K562 (cell line): ENCODE data around the gene PPP1R13L. TPM values are rescaled to one million over a fixed set of nuclear protein-coding genes. Genes with fewer than 3 reads are reported as not detected.

Source experiments
- AFF4 ChIP-seq: sonication (generic); formaldehyde crosslinking; IDR thresholded peaks from 2 replicates; pipeline ENCODE4 v1.8.0; 2023; ENCODE audit warnings: mild to moderate bottlenecking, missing genetic modification reagents
- DMBX1 ChIP-seq: fragments of 250-450 bp; sonication (Bioruptor Pico); IDR thresholded peaks from 2 replicates; pipeline ENCODE4 v1.8.0; 2022; ENCODE audit warnings: inconsistent platforms, mild to moderate bottlenecking, moderate library complexity, borderline replicate concordance
- HMBOX1 ChIP-seq: sonication (generic); IDR thresholded peaks from 2 replicates; pipeline ENCODE4 v1.6.1; 2016
- ILF3 ChIP-seq: fragments of 450-650 bp; IDR thresholded peaks from 2 replicates; pipeline ENCODE4 v1.6.1; 2018; ENCODE audit warnings: antibody characterized with exemption, mild to moderate bottlenecking, moderate library complexity, borderline replicate concordance
- MAFG ChIP-seq: fragments of 450-650 bp; conservative IDR thresholded peaks from 2 replicates; pipeline ENCODE4 v1.6.1; 2016; ENCODE audit warnings: missing genetic modification characterization, missing compliant biosample characterization
- NBN ChIP-seq: fragments of 450-650 bp; IDR thresholded peaks from 2 replicates; pipeline ENCODE4 v1.6.1; 2016; ENCODE audit warnings: low read depth, mild to moderate bottlenecking
- POLR2H ChIP-seq: IDR thresholded peaks from 2 replicates; pipeline ENCODE4 v1.6.1; 2016; ENCODE audit warnings: missing genetic modification characterization, low read depth, mild to moderate bottlenecking, control low read depth, missing compliant biosample characterization, moderate library complexity
- RBFOX2 ChIP-seq: fragments of 200-400 bp; formaldehyde crosslinking; IDR thresholded peaks from 2 replicates; pipeline ENCODE4 v1.6.1; 2017; ENCODE audit warnings: low read depth, mild to moderate bottlenecking, low read length, moderate library complexity
- SMARCA4 ChIP-seq: fragments of 450-650 bp; IDR thresholded peaks from 2 replicates; pipeline ENCODE4 v1.6.1; 2016
- STAG1 ChIP-seq: sonication (generic); formaldehyde crosslinking; IDR thresholded peaks from 2 replicates; pipeline ENCODE4 v1.5.0; 2020; ENCODE audit warnings: missing genetic modification reagents, borderline replicate concordance
- TFE3 ChIP-seq: fragments of 450-650 bp; formaldehyde crosslinking; IDR thresholded peaks from 2 replicates; pipeline ENCODE4 v1.4.0; 2020; ENCODE audit warnings: mild to moderate bottlenecking, mixed read lengths
- TRIM28 ChIP-seq: fragments of 450-650 bp; IDR thresholded peaks from 2 replicates; pipeline ENCODE4 v1.6.1; 2017
- USF1 ChIP-seq: sonication (generic); formaldehyde crosslinking; IDR thresholded peaks from 2 replicates; pipeline ENCODE4 v1.9.0; 2022; ENCODE audit warnings: mild to moderate bottlenecking, missing genetic modification reagents
- ZBTB12 ChIP-seq: fragments of 250-450 bp; sonication (Bioruptor Pico); IDR thresholded peaks from 2 replicates; pipeline ENCODE4 v1.4.0; 2020
- ZKSCAN1 ChIP-seq: fragments of 150-350 bp; IDR thresholded peaks from 2 replicates; pipeline ENCODE4 v1.6.1; 2016; ENCODE audit warnings: low read depth, low read length
- ZNF124 ChIP-seq: sonication (generic); formaldehyde crosslinking; IDR thresholded peaks from 2 replicates; pipeline ENCODE4 v1.8.1; 2022; ENCODE audit warnings: missing genetic modification reagents
- ZNF263 ChIP-seq: sonication (generic); formaldehyde crosslinking; IDR thresholded peaks from 2 replicates; pipeline ENCODE4 v1.8.0; 2022; ENCODE audit warnings: mild to moderate bottlenecking, missing genetic modification reagents, borderline replicate concordance
- ZNF311 ChIP-seq: fragments of 250-450 bp; sonication (Bioruptor Pico); IDR thresholded peaks from 2 replicates; pipeline ENCODE4 v1.4.0; 2020; ENCODE audit warnings: mild to moderate bottlenecking, moderate library complexity
- ZNF764 ChIP-seq: fragments of 250-450 bp; sonication (Bioruptor Pico); IDR thresholded peaks from 2 replicates; pipeline ENCODE4 v1.4.0; 2020; ENCODE audit warnings: low read depth, mild to moderate bottlenecking, moderate library complexity
- ZSCAN32 ChIP-seq: fragments of 450-650 bp; formaldehyde crosslinking; IDR thresholded peaks from 2 replicates; pipeline ENCODE4 v1.4.0; 2020; ENCODE audit warnings: mild to moderate bottlenecking, moderate library complexity
- polyA plus RNA-seq, 8 experiments: library from polyadenylated mRNA; depleted of rRNA in 4 of 8; stranded (reverse) in 5 of 8; unstranded in 3 of 8; fragments of >200 nt; fragmentation: Nextera tagmentation in 2 of 8; fragmentation: Illumina TruSeq in 1 of 8; extraction: Ambion mirVana in 2 of 8; extraction: Trizol in 1 of 8; gene quantifications; 2 replicates each; pipeline versions ENCODE4 v1.2.1 to v1.2.3, GENCODE V29; 2011 to 2014; ENCODE audit warnings: inconsistent platforms in 1 of 8, missing spikeins in 1 of 8
- total RNA-seq, 7 experiments: library from RNA; depleted of rRNA in 6 of 7; stranded (reverse); fragments of >200 nt in 6 of 7; fragmentation: Illumina TruSeq in 2 of 7; extraction: Trizol in 2 of 7; gene quantifications; 2 replicates each; pipeline versions ENCODE4 v1.2.1 to v1.2.3, GENCODE V29; 2011 to 2021; ENCODE audit warnings: low replicate concordance in 1 of 7

Gene PPP1R13L
- total and polyA plus RNA-seq, 9 of the 15 experiments (the other 6 are each of a cell fraction or from before 2014, with no cell fraction given) = 0.32 to 6.7 (median 2.0) TPM

GRCh38 chr19:45405435-45406225, 761 bp upstream of the PPP1R13L start (continued):
- TF ChIP-seq AFF4 (CRISPR knock-in tag) (0 out of 2 replicates have a peak, but pooled peaks have one; percentile 54), ILF3 (no peak), MAFG (tag) (no peak), TRIM28 (no peak), NBN (no peak), ZSCAN32 (CRISPR knock-in tag) (no peak), HMBOX1 (no peak), DMBX1 (peak; percentile 12), ZNF124 (CRISPR knock-in tag) (no peak), ZBTB12 (no peak), ZNF311 (CRISPR knock-in tag) (no peak), ZKSCAN1 (0 out of 2 replicates have a peak, but pooled peaks have one; percentile 33), POLR2H (tag) (no peak), USF1 (CRISPR knock-in tag) (peak; percentile 81), SMARCA4 (peak; percentile 43; the same call in 1 of the 2 replicates), ZNF263 (CRISPR knock-in tag) (no peak), TFE3 (CRISPR knock-in tag) (no peak), ZNF764 (CRISPR knock-in tag) (no peak), STAG1 (CRISPR knock-in tag) (no peak), RBFOX2 (peak; percentile 74)
